HG02884 (cell line): Measurements from ENCODE around the gene WWOX.

ENCODE experiments used
- ATAC-seq: cut with Tn5 transposase; IDR thresholded peaks from one replicate; pipeline ENCODE4 v1.9.1; 2021; ENCODE audit warnings: mild to moderate bottlenecking, moderate library complexity; ENCODE audit not compliant: unreplicated experiment

The WWOX gene

GRCh38 chr16:78812582-78812981 is 713.1 kb downstream of the WWOX start:
- no peak for ATAC-seq

GRCh38 chr16:78813661-78814311 is 714.3 kb downstream of the WWOX start:
- ATAC-seq = no peak

GRCh38 chr16:78815713-78816112 is 716.3 kb downstream of the WWOX start:
- ATAC-seq = no peak

- ATAC-seq = no peak
Observed at GRCh38 chr16:78816499-78817195, 717.2 kb downstream of the WWOX start.

GRCh38 chr16:78817200-78817739 is 717.8 kb downstream of the WWOX start:
- no peak for ATAC-seq

- no peak for ATAC-seq
Observed at GRCh38 chr16:78821335-78821734, 721.9 kb downstream of the WWOX start.

- ATAC-seq = no peak
Observed at GRCh38 chr16:78822509-78822908, 723.1 kb downstream of the WWOX start.

- no peak for ATAC-seq
Observed at GRCh38 chr16:78823027-78823426, 723.6 kb downstream of the WWOX start.

- no peak for ATAC-seq
Observed at GRCh38 chr16:78829280-78829679, 729.8 kb downstream of the WWOX start.

- no peak for ATAC-seq
Observed at GRCh38 chr16:78830599-78830998, 731.1 kb downstream of the WWOX start.

- no peak for ATAC-seq
Observed at GRCh38 chr16:78832100-78832499, 732.6 kb downstream of the WWOX start.

GRCh38 chr16:78836802-78837491 is 737.5 kb downstream of the WWOX start:
- ATAC-seq = no peak

- no peak for ATAC-seq
Observed at GRCh38 chr16:78837706-78838105, 738.3 kb downstream of the WWOX start.

- ATAC-seq = no peak
Observed at GRCh38 chr16:78838276-78838675, 738.8 kb downstream of the WWOX start.

GRCh38 chr16:78842950-78843349 is 743.5 kb downstream of the WWOX start:
- no peak for ATAC-seq

- ATAC-seq = no peak
Observed at GRCh38 chr16:78843978-78844377, 744.5 kb downstream of the WWOX start.

- ATAC-seq = no peak
Observed at GRCh38 chr16:78844682-78845081, 745.2 kb downstream of the WWOX start.

- ATAC-seq = no peak
Observed at GRCh38 chr16:78851266-78851665, 751.8 kb downstream of the WWOX start.

GRCh38 chr16:78852081-78852635 is 752.7 kb downstream of the WWOX start:
- no peak for ATAC-seq

- no peak for ATAC-seq
Observed at GRCh38 chr16:78862022-78862421, 762.6 kb downstream of the WWOX start.

GRCh38 chr16:78866521-78866920 is 767.1 kb downstream of the WWOX start:
- ATAC-seq = no peak
